Body of pancreas (tissue), 4 donors: Measurements from ENCODE around the gene ABLIM1. TPM values are rescaled to one million over a fixed set of nuclear protein-coding genes. Genes with fewer than 3 reads are reported as not detected.
A peak's percentile ranks its signal among the peaks of the same experiment; 100 is the strongest.

Experiments used
- ATAC-seq: fragments of 150-250 bp; one replicate; pipeline ENCODE4 v1.9.1; 2016
- DNase-seq, 4 donors: peaks; one replicate each; pipeline ENCODE4 v3.0.0-alpha.2; 2019
- H3K27ac ChIP-seq, 4 donors: fragments of 200-600 bp; sonication (generic); 1 replicate in 3 of 4; 2 replicates in 1 of 4; pipeline versions ENCODE4 v1.5.1 to v1.6.1; 2016 to 2019; ENCODE audit warnings: mild to moderate bottlenecking in 1 of 4, mixed read lengths in 1 of 4, moderate library complexity in 1 of 4
- H3K27me3 ChIP-seq, 2 donors: fragments of 200-600 bp; sonication (generic); one replicate each; pipeline ENCODE4 v1.6.0; 2016; ENCODE audit warnings: mild to moderate bottlenecking in 1 of 2
- H3K36me3 ChIP-seq, 2 donors: fragments of 200-600 bp; sonication (generic); replicated peaks in 1 of 2; 2 replicates each; pipeline ENCODE4 v1.5.1; 2016; ENCODE audit warnings: low read depth in 2 of 2; ENCODE audit not compliant: insufficient read depth in 1 of 2
- H3K4me1 ChIP-seq: fragments of 200-600 bp; sonication (generic); one replicate; pipeline ENCODE4 v1.6.0; 2016
- H3K4me3 ChIP-seq, 2 donors: fragments of 200-600 bp; sonication (generic); 1 replicate in 1 of 2; 2 replicates in 1 of 2; pipeline ENCODE4 v1.5.1; 2016 to 2019
- H3K9me3 ChIP-seq, 3 donors: fragments of 200-600 bp; sonication (generic); 1 replicate in 2 of 3; 2 replicates in 1 of 3; pipeline ENCODE4 v1.5.1; 2016
- POLR2A ChIP-seq, 3 donors: fragments of 450-650 bp; IDR thresholded peaks; one replicate each; pipeline ENCODE4 v1.6.1; 2016; ENCODE audit warnings: antibody characterized with exemption in 3 of 3, mild to moderate bottlenecking in 2 of 3
- WGBS, 2 donors: methylation state at CpG; one replicate each; pipeline ENCODE4 v1.1.5; 2017; 5-methylcytosine and 5-hydroxymethylcytosine counted together
- intact Hi-C: fragments of 100-400 bp; cut with DNase I; formaldehyde crosslinking; loops from one replicate; pipeline ENCODE4 v1.15.1; 2023
- total RNA-seq, 2 donors: library from RNA; depleted of rRNA; stranded (reverse); fragments of >200 nt; gene quantifications; one replicate each; pipeline ENCODE4 v1.1.0, GENCODE V29; 2016
- TF ChIP-seq, protein P1 (sequence below), 7 experiments: fragments of 450-650 bp in 4 of 7; fragments of 200-600 bp in 3 of 7; sonication (generic) in 3 of 7; IDR thresholded peaks; one replicate each; pipeline ENCODE4 v1.5.1; 2016 to 2019; ENCODE audit warnings: antibody characterized with exemption in 7 of 7

The ABLIM1 gene
- total RNA-seq, 2 donors from 2014 or later: 34.6 to 54.7 TPM

DNA sequence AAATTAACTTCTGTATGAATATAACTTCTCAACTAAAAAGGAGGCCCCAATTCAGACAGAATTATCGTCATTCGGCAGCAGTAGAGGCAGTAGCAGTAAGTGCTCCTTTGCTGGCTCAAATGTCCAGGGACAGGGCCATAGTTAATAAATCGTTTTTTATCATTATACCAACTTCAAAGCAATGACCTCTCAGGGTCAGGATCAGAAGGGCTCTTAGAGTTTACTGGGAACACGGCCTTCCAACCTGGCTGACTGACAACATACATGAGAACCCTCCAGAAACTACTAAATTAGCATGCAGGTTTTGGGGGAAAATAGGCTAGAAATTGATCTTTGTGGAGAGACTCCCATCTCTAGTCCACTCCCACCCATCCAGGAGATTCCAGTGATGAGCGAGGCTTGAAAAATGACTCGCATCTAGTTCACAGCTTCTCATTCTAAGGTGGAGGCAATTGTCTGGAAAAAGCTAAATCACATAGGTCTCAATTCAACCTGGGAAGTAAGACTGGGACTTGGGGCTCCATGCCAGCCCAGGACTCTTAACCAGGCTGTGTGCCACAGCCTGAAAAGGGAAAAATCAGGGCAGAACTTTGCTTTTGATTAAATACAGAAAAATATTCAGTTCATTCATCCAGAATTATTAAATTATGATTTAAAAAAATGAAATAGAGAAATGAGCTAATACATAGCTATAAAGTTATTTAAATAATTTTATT, 84.6 kb downstream of the ABLIM1 start:
- no peak for TF ChIP-seq POLR2A (IDR thresholded peaks at IDR 0.05)
- intact Hi-C loops: no loop called here
- ATAC-seq (no peak), DNase-seq (no peak)
- WGBS, 2 donors: 67 to 77% methylated on average over 6 of the region's 6 CpGs
- Histone ChIP-seq H3K36me3 (no peaks in the 10 kb centered on the region), H3K9me3 (no peaks in the 10 kb centered on the region), H3K27ac (peak overlapping the region in 1 of 4 donors; percentile 2), H3K27me3 (no peaks in the 10 kb centered on the region), H3K4me1 (peaks cover 19% of the 10 kb centered on the region), H3K4me3 (no peak overlapping the region)

DNA sequence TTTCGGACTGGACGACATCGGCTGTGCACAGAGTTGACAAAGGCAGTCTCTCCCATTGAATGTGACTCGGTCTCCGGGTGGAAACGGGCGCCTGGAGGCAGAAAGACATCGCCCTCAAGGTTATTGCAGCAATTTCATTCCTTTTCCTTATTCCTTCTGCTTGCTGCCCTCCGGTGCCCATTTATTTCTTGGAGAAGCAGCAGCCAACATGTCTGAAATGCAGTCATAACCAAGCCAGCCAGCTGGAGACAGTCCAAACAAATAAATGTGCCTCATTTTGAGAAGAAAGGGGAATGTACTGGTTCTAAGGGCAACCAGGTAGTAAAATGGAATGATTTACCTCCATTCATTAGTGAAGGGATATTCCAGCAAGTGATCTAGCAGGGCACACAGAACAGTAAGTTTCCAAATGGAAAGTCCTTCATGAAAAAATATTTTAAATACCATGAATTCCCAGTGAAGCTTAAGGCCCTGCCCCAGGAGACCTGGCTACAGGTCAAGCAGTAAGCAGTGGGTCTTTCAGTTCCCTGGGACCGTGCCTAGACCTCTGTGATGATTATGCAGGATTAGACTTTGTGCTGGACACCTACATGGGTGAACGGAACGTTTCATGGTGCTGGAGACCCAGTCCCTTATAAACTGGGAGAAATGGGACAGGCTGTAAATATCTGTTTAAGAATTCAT, 86.6 kb downstream of the ABLIM1 start:
- TF ChIP-seq, protein P1, sequence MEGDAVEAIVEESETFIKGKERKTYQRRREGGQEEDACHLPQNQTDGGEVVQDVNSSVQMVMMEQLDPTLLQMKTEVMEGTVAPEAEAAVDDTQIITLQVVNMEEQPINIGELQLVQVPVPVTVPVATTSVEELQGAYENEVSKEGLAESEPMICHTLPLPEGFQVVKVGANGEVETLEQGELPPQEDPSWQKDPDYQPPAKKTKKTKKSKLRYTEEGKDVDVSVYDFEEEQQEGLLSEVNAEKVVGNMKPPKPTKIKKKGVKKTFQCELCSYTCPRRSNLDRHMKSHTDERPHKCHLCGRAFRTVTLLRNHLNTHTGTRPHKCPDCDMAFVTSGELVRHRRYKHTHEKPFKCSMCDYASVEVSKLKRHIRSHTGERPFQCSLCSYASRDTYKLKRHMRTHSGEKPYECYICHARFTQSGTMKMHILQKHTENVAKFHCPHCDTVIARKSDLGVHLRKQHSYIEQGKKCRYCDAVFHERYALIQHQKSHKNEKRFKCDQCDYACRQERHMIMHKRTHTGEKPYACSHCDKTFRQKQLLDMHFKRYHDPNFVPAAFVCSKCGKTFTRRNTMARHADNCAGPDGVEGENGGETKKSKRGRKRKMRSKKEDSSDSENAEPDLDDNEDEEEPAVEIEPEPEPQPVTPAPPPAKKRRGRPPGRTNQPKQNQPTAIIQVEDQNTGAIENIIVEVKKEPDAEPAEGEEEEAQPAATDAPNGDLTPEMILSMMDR (IDR thresholded peaks at IDR 0.05): no peak
- no peak for TF ChIP-seq POLR2A (IDR thresholded peaks at IDR 0.05)
- H3K27me3 ChIP-seq: no peaks in the 10 kb centered on the region
- WGBS, 2 donors: 72 to 78% methylated on average over 12 of the region's 12 CpGs
- ATAC-seq (peak; percentile 71), DNase-seq (peak; percentile 28 to 44 (median 36))
- H3K36me3 ChIP-seq: no peaks in the 10 kb centered on the region
- H3K4me3 ChIP-seq: no peak overlapping the region
- intact Hi-C loops: no loop called here
- H3K4me1 ChIP-seq: peaks cover 14% of the 10 kb centered on the region
- H3K27ac ChIP-seq: peak overlapping the region in 2 of 4 donors; percentile 28 to 40
- no peaks in the 10 kb centered on the region for H3K9me3 ChIP-seq

DNA sequence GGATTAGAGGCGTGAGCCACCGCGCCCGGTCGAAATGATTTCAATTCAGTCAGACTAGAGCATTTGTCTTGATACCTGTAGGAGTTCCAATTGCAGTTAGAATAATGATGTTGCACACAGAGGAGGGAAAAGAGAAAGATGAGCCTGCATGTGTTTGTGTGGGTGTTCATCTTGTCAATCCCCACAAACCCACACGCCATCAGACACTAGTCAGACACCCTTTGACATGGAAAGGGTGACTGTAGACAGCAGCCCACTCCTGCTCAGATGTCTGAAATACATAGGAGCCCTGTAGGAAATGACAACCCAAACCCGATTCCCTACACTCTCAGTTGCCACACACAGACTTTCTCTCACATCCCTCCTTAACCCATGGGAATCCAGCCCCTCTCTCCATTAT, 92.0 kb downstream of the ABLIM1 start:
- no peak overlapping the region for H3K4me3 ChIP-seq
- intact Hi-C loops: no loop called here
- H3K27me3 ChIP-seq: no peaks in the 10 kb centered on the region
- no peaks in the 10 kb centered on the region for H3K9me3 ChIP-seq
- H3K36me3 ChIP-seq: no peaks in the 10 kb centered on the region
- H3K27ac ChIP-seq: no peak overlapping the region
- 93 to 94% methylated on average over 7 of the region's 7 CpGs for WGBS, 2 donors
- TF ChIP-seq, protein P1 (IDR thresholded peaks at IDR 0.05): no peak
- no peak for TF ChIP-seq POLR2A (IDR thresholded peaks at IDR 0.05)
- no peak for ATAC-seq
- H3K4me1 ChIP-seq: peaks cover 10% of the 10 kb centered on the region
- no peak for DNase-seq

DNA sequence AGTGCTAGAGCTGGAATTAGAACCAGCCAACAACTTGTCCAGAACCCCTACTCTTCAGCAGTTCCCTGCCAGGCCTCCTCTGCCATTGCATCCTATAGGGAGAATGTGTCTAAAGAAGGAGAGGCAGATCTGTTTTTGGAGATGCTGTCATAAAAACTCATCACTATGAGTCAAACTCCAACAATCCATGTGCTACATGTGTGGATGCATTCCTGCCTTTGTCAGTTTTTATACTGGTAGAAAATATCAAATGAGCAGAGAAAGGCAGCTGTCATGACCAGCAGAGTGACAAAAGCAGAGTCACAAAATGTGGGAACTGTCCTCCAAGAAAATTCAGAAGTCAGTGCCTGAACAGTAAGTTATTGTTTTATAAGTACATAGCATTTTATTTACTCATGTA, 93.0 kb downstream of the ABLIM1 start:
- DNase-seq (no peak), ATAC-seq (no peak)
- intact Hi-C loops: no loop called here
- Histone ChIP-seq H3K27me3 (no peaks in the 10 kb centered on the region), H3K9me3 (no peaks in the 10 kb centered on the region), H3K4me1 (peaks cover 10% of the 10 kb centered on the region), H3K27ac (no peak overlapping the region), H3K4me3 (no peak overlapping the region), H3K36me3 (no peaks in the 10 kb centered on the region)
- TF ChIP-seq, protein P1 (IDR thresholded peaks at IDR 0.05): no peak
- no peak for TF ChIP-seq POLR2A (IDR thresholded peaks at IDR 0.05)

DNA sequence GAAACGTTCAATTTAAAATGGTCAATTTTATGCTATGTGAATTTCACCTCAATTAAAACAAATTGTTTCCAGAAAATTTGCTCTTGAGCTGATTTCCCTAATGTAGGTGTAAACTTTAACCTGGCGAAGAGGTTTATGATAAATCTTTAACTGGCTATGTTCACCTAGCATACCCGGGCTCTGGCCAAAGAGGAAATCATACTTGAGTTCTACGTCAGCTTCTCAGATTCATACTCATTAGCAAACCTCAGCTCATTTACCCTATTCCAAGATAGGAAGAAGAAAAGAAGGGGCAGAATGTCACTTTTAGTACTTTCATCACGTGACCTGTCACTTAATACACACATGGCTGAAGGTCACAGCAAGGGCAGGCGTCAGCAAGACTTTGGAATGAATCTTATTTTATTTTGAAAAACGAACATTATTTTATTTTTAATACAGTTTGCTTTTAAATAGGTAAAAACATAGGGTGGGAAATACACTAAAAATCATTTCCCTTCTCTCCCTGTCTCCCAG, 97.0 kb downstream of the ABLIM1 start:
- Histone ChIP-seq H3K36me3 (no peaks in the 10 kb centered on the region), H3K27me3 (no peaks in the 10 kb centered on the region), H3K9me3 (peaks cover 0 to 7% (median 0%) of the 10 kb centered on the region in 3 donors), H3K4me1 (peaks cover 10% of the 10 kb centered on the region), H3K27ac (peak overlapping the region in 3 of 4 donors; percentile 9 to 63 (median 26)), H3K4me3 (no peak overlapping the region)
- intact Hi-C loops: no loop called here
- DNase-seq (no peak), ATAC-seq (no peak)
- no peak for TF ChIP-seq POLR2A (IDR thresholded peaks at IDR 0.05)
- TF ChIP-seq, protein P1 (IDR thresholded peaks at IDR 0.05): no peak
- 47 to 59% methylated on average over 7 of the region's 7 CpGs for WGBS, 2 donors
